Articular chondrocyte of knee joint (primary cell): ENCODE results near the gene RAB40B. TPM values are rescaled to one million over a fixed set of nuclear protein-coding genes. Genes with fewer than 3 reads are reported as not detected.

Experiments used
- small RNA-seq: library from RNA; depleted of rRNA; stranded (forward); fragments of <200 nt; gene quantifications from one replicate; pipeline ENCODE3, GENCODE V24; 2012
- total RNA-seq: library from RNA; depleted of rRNA; stranded (reverse); fragments of >200 nt; gene quantifications from 2 replicates; pipeline ENCODE4 v1.2.3, GENCODE V29; 2012

Gene RAB40B, protein sequence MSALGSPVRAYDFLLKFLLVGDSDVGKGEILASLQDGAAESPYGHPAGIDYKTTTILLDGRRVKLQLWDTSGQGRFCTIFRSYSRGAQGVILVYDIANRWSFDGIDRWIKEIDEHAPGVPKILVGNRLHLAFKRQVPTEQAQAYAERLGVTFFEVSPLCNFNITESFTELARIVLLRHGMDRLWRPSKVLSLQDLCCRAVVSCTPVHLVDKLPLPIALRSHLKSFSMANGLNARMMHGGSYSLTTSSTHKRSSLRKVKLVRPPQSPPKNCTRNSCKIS
- total RNA-seq: 6.8 and 9.2 TPM in 2 replicates

DNA sequence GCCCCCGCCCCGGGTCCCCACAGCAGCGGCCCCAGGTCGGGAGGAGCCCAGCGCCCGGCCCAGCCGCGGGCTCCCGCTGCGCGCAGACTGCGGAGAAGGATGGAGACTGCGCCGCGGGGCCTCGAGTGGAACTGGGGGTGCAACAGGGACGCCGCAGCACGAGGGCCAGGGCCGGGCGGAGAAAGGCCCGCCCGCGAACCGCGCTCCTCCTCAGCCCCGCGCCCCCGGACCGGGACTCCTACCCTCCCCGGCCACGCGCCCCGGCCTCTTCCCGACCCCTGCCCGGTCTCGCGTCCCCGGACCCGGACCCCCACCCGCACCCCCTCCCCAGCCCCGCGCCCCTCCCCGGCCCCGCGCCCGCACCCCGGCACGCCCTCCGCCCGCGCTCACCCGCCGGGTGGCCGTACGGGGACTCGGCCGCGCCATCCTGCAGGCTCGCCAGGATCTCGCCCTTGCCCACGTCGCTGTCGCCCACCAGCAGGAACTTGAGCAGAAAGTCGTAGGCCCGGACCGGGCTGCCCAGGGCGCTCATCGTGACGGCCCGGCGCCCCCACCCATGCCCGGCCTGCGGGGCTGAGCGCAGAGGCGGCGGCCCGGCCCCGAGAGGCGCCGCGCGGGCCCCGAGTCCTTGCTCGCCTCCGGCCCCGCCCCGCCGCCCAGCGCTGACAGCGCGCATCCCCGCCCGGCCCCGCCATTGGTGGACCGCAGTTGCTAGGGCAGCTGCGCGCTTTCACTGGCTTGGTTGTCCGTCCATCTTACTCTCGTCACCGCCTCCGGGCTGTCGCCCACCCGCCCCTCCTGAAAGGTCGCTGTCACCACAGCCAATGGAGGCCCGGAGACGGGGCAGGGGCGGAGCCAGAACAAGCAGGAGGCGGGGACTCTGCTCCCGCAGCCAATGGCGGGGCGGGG, at the start of gene RAB40B:
Gene RAB40B, minus strand, starts transcription at position 634 of the 909 bp plus-strand sequence. Its CDS starts 102 bp downstream, at position 532.

DNA sequence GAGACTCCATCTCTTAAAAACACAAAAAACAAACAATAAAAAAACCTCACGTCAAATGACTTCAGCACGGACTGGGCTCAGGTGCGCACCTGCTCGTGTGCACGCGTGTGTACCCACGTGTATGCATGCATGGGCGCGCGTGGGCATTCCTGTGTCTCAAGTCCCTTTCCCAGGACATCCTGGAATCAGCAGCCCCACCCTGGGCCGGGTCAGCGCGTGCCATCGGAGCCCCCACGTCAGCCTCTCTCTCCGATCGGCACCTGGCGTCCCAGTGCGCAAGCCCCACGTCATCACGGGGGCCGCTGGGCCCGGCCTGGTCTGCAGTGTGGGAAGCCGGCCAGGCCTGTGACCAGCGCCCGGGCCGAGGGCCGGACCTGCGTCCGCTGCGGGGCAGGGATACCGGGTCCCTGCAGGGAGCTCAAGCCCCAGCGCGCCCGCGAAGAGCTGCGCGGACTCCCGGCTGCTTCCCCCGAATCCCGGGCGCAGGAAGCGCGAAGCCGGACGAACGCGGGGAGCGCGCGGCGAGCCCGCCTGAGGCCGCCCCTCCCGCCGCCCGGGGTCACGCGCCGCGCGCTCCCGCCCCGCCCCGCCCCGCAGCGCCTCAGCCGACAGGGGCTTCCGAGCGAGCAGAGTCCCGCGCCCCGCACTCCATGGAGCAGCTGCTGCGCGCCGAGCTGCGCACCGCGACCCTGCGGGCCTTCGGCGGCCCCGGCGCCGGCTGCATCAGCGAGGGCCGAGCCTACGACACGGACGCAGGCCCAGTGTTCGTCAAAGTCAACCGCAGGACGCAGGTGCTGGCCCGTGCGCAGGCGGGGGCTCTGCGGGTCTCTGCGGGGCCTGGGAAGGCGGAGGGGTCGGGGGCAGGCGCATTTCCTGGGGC, 36.7 kb upstream of the RAB40B start, which contains the start of gene FN3K:
Gene FN3K, plus strand, starts transcription at position 629 of the 880 bp plus-strand sequence. Its CDS starts 22 bp downstream, at position 651.

DNA sequence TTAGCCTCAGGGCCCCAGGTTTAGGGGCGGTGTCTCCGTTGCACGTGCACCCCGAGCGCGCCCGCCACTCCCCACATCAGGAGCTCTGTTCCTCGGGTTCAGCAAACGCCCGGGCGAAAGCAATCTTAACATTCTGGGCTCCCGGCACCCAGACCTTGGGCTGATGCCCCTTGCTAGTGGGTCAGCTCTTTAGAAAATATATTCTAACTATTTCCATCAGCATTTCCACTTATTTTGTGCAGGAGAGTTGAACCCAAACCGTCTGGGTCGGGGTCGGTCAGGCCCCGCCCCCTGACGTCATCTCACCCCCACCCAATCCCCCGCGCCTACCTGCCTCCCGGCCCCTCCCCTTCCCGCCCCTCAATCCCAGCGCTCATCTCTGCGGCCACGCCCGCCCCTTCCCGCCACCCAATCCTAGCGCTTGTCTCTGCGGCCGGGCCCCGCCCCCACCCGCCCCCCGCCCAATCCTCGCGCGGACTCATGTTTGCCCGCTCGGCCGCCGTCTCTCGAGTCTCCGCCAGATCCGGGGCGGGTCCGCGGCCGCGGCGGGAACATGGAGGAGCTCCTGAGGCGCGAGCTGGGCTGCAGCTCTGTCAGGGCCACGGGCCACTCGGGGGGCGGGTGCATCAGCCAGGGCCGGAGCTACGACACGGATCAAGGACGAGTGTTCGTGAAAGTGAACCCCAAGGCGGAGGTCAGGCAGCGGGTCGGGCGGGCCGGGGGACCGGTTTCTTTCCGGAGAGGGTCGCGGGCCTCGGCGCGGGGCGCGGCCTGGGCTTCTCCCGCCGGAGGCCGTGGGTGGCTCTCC, 17.9 kb upstream of the RAB40B start, which contains the start of gene FN3KRP:
Gene FN3KRP, plus strand, starts transcription at position 504 of the 808 bp plus-strand sequence. Its CDS starts 50 bp downstream, at position 554.

DNA sequence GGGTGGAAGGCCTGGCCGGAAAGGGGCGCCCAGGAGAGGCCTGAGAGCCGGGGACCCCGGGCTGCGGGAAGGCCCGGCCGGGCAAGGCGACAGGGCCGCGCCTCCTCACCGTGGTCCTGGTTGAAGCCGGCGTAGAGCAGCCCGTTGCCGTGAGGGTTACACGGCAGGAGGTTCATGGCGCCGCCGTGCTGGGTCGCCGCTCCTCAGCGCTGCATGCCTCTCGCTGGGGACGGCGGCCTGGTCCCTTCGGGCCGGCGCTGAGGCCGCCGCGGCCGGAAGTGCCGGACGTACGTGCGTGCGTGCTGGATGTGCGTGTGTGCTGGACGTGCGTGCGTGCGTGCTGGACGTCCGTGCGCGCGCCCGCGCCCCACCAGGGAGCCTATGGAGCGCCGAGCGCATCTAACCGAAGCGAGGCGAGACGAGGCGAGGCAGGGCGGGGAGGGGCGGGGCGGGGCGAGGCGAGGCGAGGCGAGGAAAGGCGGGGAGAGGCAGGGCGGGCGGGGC, 50.3 kb downstream of the RAB40B start, which contains the start of gene WDR45B:
Gene WDR45B, minus strand, starts transcription at position 280 of the 504 bp plus-strand sequence. Its CDS starts 104 bp downstream, at position 176.

Small RNAs within 50 kb of the gene (small RNA-seq; reads per million reads assigned to genes)
- gene MIR4525: 1.1 reads per million, percentile 50 among the genes with 10 or more reads in this experiment

Other genes starting within 250 kb of the RAB40B start
- gene CYBC1, start 247.9 kb downstream of the RAB40B start, total RNA-seq: 43.5 and 56.3 TPM in 2 replicates
- gene NARF, start 240.0 kb downstream of the RAB40B start, total RNA-seq: 40.8 and 42.8 TPM in 2 replicates
- gene FOXK2, start 179.0 kb downstream of the RAB40B start, total RNA-seq: 23.1 and 25.3 TPM in 2 replicates
- 49.3 and 73.0 TPM in 2 replicates for gene WDR45B, start 50.3 kb downstream of the RAB40B start, total RNA-seq
- 11.5 and 17.8 TPM in 2 replicates for gene FN3KRP, start 18.0 kb upstream of the RAB40B start, total RNA-seq
- 2.4 and 3.1 TPM in 2 replicates for gene FN3K, start 36.9 kb upstream of the RAB40B start, total RNA-seq
- gene TBCD, start 53.4 kb upstream of the RAB40B start, total RNA-seq: 38.8 and 52.8 TPM in 2 replicates
- gene ZNF750, start 141.3 kb upstream of the RAB40B start, total RNA-seq: not detected in 2 replicates